ENCODE data around the gene TSPOAP1. TPM values are rescaled to one million over a fixed set of nuclear protein-coding genes. Genes with fewer than 3 reads are reported as not detected.
A peak's percentile ranks its signal among the peaks of the same experiment; 100 is the strongest.

TSPOAP1 gene
- total RNA-seq, 1 donor from 2014 or later = 1.3 TPM

DNA sequence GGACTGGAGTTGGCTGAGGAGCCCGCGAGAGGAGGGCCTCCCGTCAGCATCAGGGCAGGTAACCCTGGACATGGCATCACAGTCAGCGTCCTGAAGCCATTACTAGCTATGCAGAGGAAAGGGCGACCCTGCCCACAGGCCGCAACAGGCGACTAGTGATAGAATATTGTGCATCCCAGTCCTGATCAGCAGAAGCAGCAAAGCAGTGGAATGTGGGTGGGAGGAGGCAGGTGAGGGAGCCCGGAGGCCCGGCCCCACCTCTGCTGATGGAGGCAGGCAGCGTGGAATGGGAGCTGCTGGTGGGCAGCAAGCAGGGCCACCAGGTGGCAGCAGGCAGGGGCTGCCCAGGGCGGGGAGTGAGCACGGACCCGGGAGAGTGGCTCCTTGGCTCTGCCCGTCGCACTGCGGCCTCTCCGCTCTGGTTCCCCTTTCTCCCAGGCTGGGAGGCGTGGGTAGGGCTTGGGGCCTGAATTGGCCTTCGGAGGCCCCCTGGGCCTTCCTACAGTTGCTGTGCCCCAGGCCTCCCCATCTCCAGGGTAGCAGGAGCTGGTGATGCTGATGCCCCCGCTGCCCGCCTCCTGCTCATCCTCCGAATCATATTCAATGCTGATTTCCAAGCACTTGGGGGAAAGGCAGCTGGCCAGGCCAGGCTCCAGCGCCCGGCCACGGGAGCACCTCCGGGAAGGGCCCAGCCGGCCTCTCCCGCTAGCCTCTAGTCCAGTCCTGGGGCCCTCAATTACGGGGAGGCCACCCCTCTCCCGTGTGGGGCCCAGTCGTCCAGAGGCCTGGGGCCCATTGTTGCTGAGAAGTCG, 20.2 kb downstream of the TSPOAP1 start:
- no peaks in the 10 kb centered on the region for H3K9me3 Mint-ChIP-seq (ENCODE audit: unreplicated experiment)
- peak; percentile 68 for DNase-seq (ENCODE audit: low spot score)
- H3K4me1 Mint-ChIP-seq (ENCODE audit: unreplicated experiment) = no peaks in the 10 kb centered on the region
- H3K27me3 Mint-ChIP-seq (ENCODE audit: unreplicated experiment) = peaks cover 17% of the 10 kb centered on the region
- H3K27ac Mint-ChIP-seq (ENCODE audit: unreplicated experiment) = no peak overlapping the region
- TF ChIP-seq, protein P1, sequence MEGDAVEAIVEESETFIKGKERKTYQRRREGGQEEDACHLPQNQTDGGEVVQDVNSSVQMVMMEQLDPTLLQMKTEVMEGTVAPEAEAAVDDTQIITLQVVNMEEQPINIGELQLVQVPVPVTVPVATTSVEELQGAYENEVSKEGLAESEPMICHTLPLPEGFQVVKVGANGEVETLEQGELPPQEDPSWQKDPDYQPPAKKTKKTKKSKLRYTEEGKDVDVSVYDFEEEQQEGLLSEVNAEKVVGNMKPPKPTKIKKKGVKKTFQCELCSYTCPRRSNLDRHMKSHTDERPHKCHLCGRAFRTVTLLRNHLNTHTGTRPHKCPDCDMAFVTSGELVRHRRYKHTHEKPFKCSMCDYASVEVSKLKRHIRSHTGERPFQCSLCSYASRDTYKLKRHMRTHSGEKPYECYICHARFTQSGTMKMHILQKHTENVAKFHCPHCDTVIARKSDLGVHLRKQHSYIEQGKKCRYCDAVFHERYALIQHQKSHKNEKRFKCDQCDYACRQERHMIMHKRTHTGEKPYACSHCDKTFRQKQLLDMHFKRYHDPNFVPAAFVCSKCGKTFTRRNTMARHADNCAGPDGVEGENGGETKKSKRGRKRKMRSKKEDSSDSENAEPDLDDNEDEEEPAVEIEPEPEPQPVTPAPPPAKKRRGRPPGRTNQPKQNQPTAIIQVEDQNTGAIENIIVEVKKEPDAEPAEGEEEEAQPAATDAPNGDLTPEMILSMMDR (IDR thresholded peaks at IDR 0.05; ENCODE audit: unreplicated experiment) = peak; percentile 48
- H3K4me3 Mint-ChIP-seq (ENCODE audit: unreplicated experiment) = no peak overlapping the region
- peaks cover 4% of the 10 kb centered on the region for H3K36me3 Mint-ChIP-seq (ENCODE audit: low read depth, unreplicated experiment)

DNA sequence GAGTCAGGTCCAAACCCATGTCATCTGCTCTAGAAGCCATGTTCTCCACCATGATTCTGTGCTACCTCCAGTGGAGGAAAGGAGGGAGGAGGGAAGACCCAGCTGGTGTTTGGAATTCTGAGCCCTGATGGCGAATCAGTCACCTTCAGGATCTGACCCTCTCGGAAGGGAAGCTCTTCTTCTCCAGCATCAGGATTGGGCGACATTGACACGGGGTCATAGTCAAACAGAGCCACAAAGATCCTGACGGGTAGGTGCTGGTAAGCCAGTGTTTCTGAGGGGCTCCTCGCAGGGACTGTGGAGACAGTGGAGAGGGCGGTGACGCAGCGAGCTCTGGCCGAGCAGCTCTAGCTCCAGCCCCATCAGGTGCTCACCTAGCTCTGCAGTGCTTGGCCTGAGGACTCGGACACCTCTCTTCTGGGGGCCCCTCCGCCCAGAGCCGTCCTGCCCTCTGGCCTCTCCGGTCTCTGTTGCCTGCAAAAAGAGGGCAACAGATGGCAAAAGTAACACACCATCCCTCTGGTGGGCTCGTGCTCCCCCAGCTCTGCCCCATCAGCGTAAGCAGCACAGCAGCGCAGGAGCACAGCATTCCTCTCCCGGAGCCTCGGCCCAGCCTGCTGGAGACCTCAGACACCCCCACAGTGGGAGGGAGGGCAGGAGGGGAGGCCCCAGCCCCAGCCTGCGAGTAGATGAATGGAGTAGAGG, 21.0 kb downstream of the TSPOAP1 start:
- Mint-ChIP-seq H3K36me3 (ENCODE audit: low read depth, unreplicated experiment) (peaks cover 4% of the 10 kb centered on the region), H3K27me3 (ENCODE audit: unreplicated experiment) (peaks cover 17% of the 10 kb centered on the region), H3K4me1 (ENCODE audit: unreplicated experiment) (no peaks in the 10 kb centered on the region), H3K4me3 (ENCODE audit: unreplicated experiment) (no peak overlapping the region), H3K9me3 (ENCODE audit: unreplicated experiment) (no peaks in the 10 kb centered on the region), H3K27ac (ENCODE audit: unreplicated experiment) (no peak overlapping the region)
- TF ChIP-seq, protein P1 (IDR thresholded peaks at IDR 0.05; ENCODE audit: unreplicated experiment) = no peak
- no peak for DNase-seq (ENCODE audit: low spot score)

DNA sequence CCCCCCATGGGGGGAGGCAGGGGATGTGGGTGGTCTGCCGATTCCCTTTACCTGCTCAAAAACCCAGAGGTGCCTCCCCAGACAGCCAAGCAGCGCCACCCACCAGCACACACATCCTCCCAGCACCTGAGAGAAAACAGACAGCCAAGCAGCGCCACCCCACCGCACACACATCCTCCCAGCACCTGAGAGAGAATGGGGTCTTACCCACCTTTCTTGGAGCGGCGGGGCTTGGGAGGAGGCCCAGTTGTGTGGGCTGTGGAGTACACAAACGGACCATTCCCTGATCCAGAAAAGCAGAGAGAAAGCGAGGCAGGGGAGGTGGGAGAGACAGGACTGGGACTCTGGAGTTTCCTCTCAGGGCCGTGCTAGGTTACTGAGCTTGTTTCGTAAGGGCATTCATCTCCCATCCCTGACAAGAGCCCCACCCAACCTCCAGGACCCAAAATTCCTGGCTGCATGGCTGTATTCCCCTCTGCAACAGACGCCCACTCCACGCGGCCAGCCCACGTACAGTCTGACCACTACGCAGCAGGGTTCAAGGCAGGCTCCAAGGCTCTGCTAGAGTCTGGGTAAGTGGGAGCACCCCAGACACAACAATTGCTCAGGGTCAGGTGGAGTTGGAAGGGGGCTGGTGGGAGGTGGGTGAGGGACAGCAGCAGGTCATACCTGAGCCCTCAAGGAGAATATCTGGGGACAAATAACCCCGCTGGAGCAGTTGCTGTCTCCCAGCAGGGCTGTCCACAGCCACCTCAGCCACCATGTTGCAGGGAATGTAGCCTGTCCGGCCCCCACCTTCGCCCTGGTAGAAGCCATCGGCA, 22.3 kb downstream of the TSPOAP1 start:
- H3K27me3 Mint-ChIP-seq (ENCODE audit: unreplicated experiment) = peaks cover 15% of the 10 kb centered on the region
- DNase-seq (ENCODE audit: low spot score) = no peak
- H3K9me3 Mint-ChIP-seq (ENCODE audit: unreplicated experiment) = no peaks in the 10 kb centered on the region
- H3K4me1 Mint-ChIP-seq (ENCODE audit: unreplicated experiment) = no peaks in the 10 kb centered on the region
- no peak overlapping the region for H3K4me3 Mint-ChIP-seq (ENCODE audit: unreplicated experiment)
- TF ChIP-seq, protein P1 (IDR thresholded peaks at IDR 0.05; ENCODE audit: unreplicated experiment) = no peak
- H3K27ac Mint-ChIP-seq (ENCODE audit: unreplicated experiment) = no peak overlapping the region
- H3K36me3 Mint-ChIP-seq (ENCODE audit: low read depth, unreplicated experiment) = peaks cover 4% of the 10 kb centered on the region

DNA sequence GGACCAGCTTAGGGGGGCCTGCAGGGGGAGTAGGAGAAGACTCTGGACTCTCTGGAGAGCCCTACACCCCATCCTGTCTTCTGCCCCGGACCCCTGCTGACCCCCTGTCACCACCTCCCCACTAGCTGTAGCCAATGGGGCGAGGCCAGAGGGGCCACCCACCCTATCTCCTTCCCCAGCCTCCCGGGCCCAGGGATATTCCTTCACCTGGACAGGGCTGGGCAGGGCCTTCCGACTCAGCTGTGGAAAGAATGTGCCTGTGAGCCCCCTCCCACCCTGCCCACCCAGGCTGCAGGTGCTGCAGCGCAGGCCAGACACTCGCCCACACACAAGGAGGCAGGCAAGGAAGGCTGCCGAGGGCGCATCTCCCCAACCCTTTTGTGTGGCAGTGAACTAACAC, 23.0 kb downstream of the TSPOAP1 start:
- no peak overlapping the region for H3K27ac Mint-ChIP-seq (ENCODE audit: unreplicated experiment)
- no peak overlapping the region for H3K4me3 Mint-ChIP-seq (ENCODE audit: unreplicated experiment)
- DNase-seq (ENCODE audit: low spot score) = no peak
- TF ChIP-seq, protein P1 (IDR thresholded peaks at IDR 0.05; ENCODE audit: unreplicated experiment) = no peak
- H3K27me3 Mint-ChIP-seq (ENCODE audit: unreplicated experiment) = peaks cover 15% of the 10 kb centered on the region
- H3K36me3 Mint-ChIP-seq (ENCODE audit: low read depth, unreplicated experiment) = peaks cover 4% of the 10 kb centered on the region
- H3K9me3 Mint-ChIP-seq (ENCODE audit: unreplicated experiment) = no peaks in the 10 kb centered on the region
- H3K4me1 Mint-ChIP-seq (ENCODE audit: unreplicated experiment) = no peaks in the 10 kb centered on the region
